ENCODE data around the gene CCSER1.
"Not testable (repeated sequence)": the region's sequence is repeated elsewhere in the genome, so short reads cannot be mapped to it uniquely, and the experiment has no call there.

The CCSER1 gene

DNA sequence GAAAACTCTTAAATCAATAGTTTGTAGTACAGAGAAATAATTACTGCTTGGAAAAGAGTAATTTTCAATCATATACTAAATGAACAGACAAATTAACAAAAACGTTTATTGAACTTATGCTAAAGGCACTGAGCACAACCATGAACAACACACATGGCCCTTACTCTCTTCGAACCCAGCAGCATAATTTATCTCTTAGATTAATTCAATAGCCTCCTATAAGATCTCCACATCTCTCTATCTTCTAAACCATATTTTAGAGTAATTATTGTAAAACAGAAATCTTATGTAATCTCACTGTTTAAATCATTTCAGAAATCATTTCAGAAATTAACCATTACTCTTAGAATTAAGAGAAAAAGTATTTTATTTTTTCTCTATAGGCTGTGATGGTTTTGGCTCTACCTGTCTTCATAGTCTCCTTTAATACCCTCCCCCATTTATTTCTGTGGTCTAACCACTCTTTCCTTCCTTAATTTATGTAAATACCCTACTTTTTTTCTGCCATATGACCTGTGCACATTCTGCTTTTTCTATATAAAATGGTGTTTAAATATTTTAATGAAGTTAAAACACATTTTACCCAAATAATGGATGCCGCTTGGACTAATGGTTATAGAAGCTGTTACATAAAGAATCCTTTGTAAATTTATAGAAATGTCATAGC, 218.5 kb downstream of the CCSER1 start:
- in situ Hi-C loops (cut with HindIII; ENCODE audit: low sequenced_read_pairs), result no loop called here
- no peak overlapping the region for H3K4me3 ChIP-seq (ENCODE audit: low read depth, low read length)
- no peak for TF ChIP-seq CTCF (IDR thresholded peaks at IDR 0.05; ENCODE audit: low read depth, low read length, missing control alignments)
- no peak for DNase-seq (ENCODE audit: low read depth)

DNA sequence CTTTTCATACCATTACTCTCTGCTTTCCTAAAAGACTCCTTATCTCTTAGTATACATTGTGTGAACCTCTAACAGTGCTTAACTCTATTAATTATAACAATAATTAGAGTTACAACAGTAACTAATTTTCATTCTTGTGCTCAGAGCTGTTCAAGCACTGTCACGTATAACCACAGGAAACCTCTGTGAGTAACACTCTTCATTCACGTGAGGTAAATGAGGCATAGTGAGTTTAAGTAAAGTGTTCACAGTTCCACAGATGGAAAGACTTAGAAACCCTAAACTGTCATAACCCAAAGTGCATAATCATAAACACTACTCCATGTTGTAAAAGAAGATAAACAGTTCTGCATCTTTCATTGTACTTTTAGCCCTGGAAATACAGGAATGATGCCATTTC, 222.4 kb downstream of the CCSER1 start:
- in situ Hi-C loops (cut with HindIII; ENCODE audit: low sequenced_read_pairs), result no loop called here
- no peak overlapping the region for H3K4me3 ChIP-seq (ENCODE audit: low read depth, low read length)
- TF ChIP-seq CTCF (IDR thresholded peaks at IDR 0.05; ENCODE audit: low read depth, low read length, missing control alignments), result no peak
- DNase-seq (ENCODE audit: low read depth), result peak; percentile 8

GRCh38 chr4:90357117-90357710, 230.0 kb downstream of the CCSER1 start:
- DNase-seq (ENCODE audit: low read depth), result peak; percentile 63

GRCh38 chr4:90375081-90375480, 247.9 kb downstream of the CCSER1 start:
- in situ Hi-C loops (cut with HindIII; ENCODE audit: low sequenced_read_pairs), result no loop called here
- no peak overlapping the region for H3K4me3 ChIP-seq (ENCODE audit: low read depth, low read length)
- no peak for DNase-seq (ENCODE audit: low read depth)
- no peak for TF ChIP-seq CTCF (IDR thresholded peaks at IDR 0.05; ENCODE audit: low read depth, low read length, missing control alignments)

More at GRCh38 chr4:90357117-90357710, 230.0 kb downstream of the CCSER1 start:
- in situ Hi-C loops (cut with HindIII; ENCODE audit: low sequenced_read_pairs), result no loop called here
- TF ChIP-seq CTCF (IDR thresholded peaks at IDR 0.05; ENCODE audit: low read depth, low read length, missing control alignments), result peak; percentile 48
- H3K4me3 ChIP-seq (ENCODE audit: low read depth, low read length), result no peak overlapping the region

GRCh38 chr4:90393215-90393614, 266.0 kb downstream of the CCSER1 start:
- no peak for DNase-seq (ENCODE audit: low read depth)
- H3K4me3 ChIP-seq (ENCODE audit: low read depth, low read length), result no peak overlapping the region
- TF ChIP-seq CTCF (IDR thresholded peaks at IDR 0.05; ENCODE audit: low read depth, low read length, missing control alignments), result no peak
- in situ Hi-C loops (cut with HindIII; ENCODE audit: low sequenced_read_pairs), result no loop called here

GRCh38 chr4:90403781-90404180, 276.6 kb downstream of the CCSER1 start:
- no peak overlapping the region for H3K4me3 ChIP-seq (ENCODE audit: low read depth, low read length)
- peak; percentile 50 for DNase-seq (ENCODE audit: low read depth)
- in situ Hi-C loops (cut with HindIII; ENCODE audit: low sequenced_read_pairs), result no loop called here
- no peak for TF ChIP-seq CTCF (IDR thresholded peaks at IDR 0.05; ENCODE audit: low read depth, low read length, missing control alignments)

- in situ Hi-C loops (cut with HindIII; ENCODE audit: low sequenced_read_pairs); DNase-seq (ENCODE audit: low read depth); H3K4me3 ChIP-seq (ENCODE audit: low read depth, low read length): not testable (repeated sequence)
Observed at GRCh38 chr4:90407897-90408296, 280.7 kb downstream of the CCSER1 start.

DNA sequence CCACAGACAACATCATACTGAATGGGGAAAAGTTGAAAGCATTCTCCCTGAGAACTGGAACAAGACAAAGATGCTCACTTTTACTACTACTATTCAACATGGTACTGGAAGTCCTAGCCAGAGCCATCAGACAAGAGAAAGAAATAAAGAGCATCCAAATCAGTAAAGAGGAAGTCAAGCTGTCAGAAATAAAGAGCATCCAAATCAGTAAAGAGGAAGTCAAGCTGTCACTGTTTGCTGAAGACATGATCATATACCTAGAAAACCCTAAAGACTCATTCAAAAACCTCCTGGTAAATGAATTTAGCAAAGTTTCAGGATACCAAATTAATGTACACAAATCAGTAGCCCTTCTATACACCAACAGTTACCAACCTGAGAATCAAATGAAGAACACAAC, 285.6 kb downstream of the CCSER1 start:
- DNase-seq (ENCODE audit: low read depth); in situ Hi-C loops (cut with HindIII; ENCODE audit: low sequenced_read_pairs); H3K4me3 ChIP-seq (ENCODE audit: low read depth, low read length): not testable (repeated sequence)
